Skeletal muscle tissue (tissue), 4 donors: Measurements from ENCODE around the gene IL12RB1. TPM values are rescaled to one million over a fixed set of nuclear protein-coding genes. Genes with fewer than 3 reads are reported as not detected.
A peak's percentile ranks its signal among the peaks of the same experiment; 100 is the strongest.

Experiments used
- H3K27ac ChIP-seq: one replicate; pipeline ENCODE4 v1.7.0; 2013; ENCODE audit warnings: mild to moderate bottlenecking, low read depth, low read length, inconsistent platforms
- H3K27me3 ChIP-seq, 3 donors: one replicate each; pipeline ENCODE4 v1.7.0; 2013; ENCODE audit warnings: low read length in 3 of 3; ENCODE audit not compliant: control insufficient read depth in 3 of 3, insufficient read depth in 3 of 3
- H3K36me3 ChIP-seq, 3 donors: one replicate each; pipeline ENCODE4 v1.7.0; 2013; ENCODE audit warnings: low read length in 3 of 3; ENCODE audit not compliant: control insufficient read depth in 3 of 3, insufficient read depth in 3 of 3
- H3K4me1 ChIP-seq, 3 donors: one replicate each; pipeline ENCODE4 v1.7.0; 2013; ENCODE audit warnings: low read length in 3 of 3, mild to moderate bottlenecking in 3 of 3; ENCODE audit not compliant: control insufficient read depth in 3 of 3, insufficient read depth in 3 of 3
- H3K4me3 ChIP-seq, 3 donors: one replicate each; pipeline ENCODE4 v1.7.0; 2013; ENCODE audit warnings: low read length in 3 of 3
- H3K9ac ChIP-seq, 3 donors: one replicate each; pipeline ENCODE4 v1.7.0; 2013; ENCODE audit warnings: low read length in 3 of 3, mild to moderate bottlenecking in 3 of 3, moderate library complexity in 2 of 3, low read depth in 1 of 3
- H3K9me3 ChIP-seq, 3 donors: one replicate each; pipeline ENCODE4 v1.7.0; 2013; ENCODE audit warnings: low read length in 3 of 3; ENCODE audit not compliant: control insufficient read depth in 3 of 3
- total RNA-seq: library from RNA; depleted of rRNA; stranded (reverse); fragments of >200 nt; gene quantifications from one replicate; pipeline ENCODE4 v1.2.3, GENCODE V29; 2014
- donor health status: Osteomylitis.

IL12RB1 gene
- total RNA-seq, 1 donor from 2014 or later = 0.52 TPM

GRCh38 chr19:18058208-18059009 lies 28.3 kb downstream of the IL12RB1 start:
- H3K4me1 ChIP-seq = peaks cover 6 to 14% (median 11%) of the 10 kb centered on the region in 3 donors
- H3K27ac ChIP-seq = peak overlapping the region; percentile 70
- H3K27me3 ChIP-seq = peaks cover 0 to under 1% (median 0%) of the 10 kb centered on the region in 3 donors
- H3K9ac ChIP-seq = peak overlapping the region; percentile 56 to 81 (median 65)
- H3K9me3 ChIP-seq = no peaks in the 10 kb centered on the region
- H3K4me3 ChIP-seq = peak overlapping the region in 2 of 3 donors; percentile 35 to 36
- H3K36me3 ChIP-seq = no peaks in the 10 kb centered on the region

- Histone ChIP-seq H3K36me3 (no peaks in the 10 kb centered on the region), H3K9me3 (no peaks in the 10 kb centered on the region), H3K9ac (peak overlapping the region in 2 of 3 donors; percentile 56 to 81), H3K27ac (peak overlapping the region; percentile 70), H3K27me3 (no peaks in the 10 kb centered on the region), H3K4me1 (peaks cover 6 to 14% (median 11%) of the 10 kb centered on the region in 3 donors), H3K4me3 (no peak overlapping the region)
Measured at GRCh38 chr19:18057557-18057956, 29.2 kb downstream of the IL12RB1 start.

- H3K9ac ChIP-seq = no peak overlapping the region
- peaks cover 15 to 20% (median 19%) of the 10 kb centered on the region in 3 donors for H3K4me1 ChIP-seq
- H3K27me3 ChIP-seq = no peaks in the 10 kb centered on the region
- H3K27ac ChIP-seq = no peak overlapping the region
- no peak overlapping the region for H3K4me3 ChIP-seq
- H3K36me3 ChIP-seq = no peaks in the 10 kb centered on the region
- no peaks in the 10 kb centered on the region for H3K9me3 ChIP-seq
Measured at GRCh38 chr19:18055967-18056366, 30.8 kb downstream of the IL12RB1 start.

- no peak overlapping the region for H3K27ac ChIP-seq
- H3K4me1 ChIP-seq = peaks cover 32 to 35% (median 34%) of the 10 kb centered on the region in 3 donors
- no peak overlapping the region for H3K4me3 ChIP-seq
- no peaks in the 10 kb centered on the region for H3K36me3 ChIP-seq
- H3K27me3 ChIP-seq = no peaks in the 10 kb centered on the region
- no peaks in the 10 kb centered on the region for H3K9me3 ChIP-seq
- H3K9ac ChIP-seq = no peak overlapping the region
Measured at GRCh38 chr19:18053576-18054219, 33.0 kb downstream of the IL12RB1 start.

GRCh38 chr19:18051887-18052286 lies 34.8 kb downstream of the IL12RB1 start:
- Histone ChIP-seq H3K27me3 (no peaks in the 10 kb centered on the region), H3K27ac (peak overlapping the region; percentile 12), H3K9me3 (no peaks in the 10 kb centered on the region), H3K4me1 (peaks cover 22 to 29% (median 25%) of the 10 kb centered on the region in 3 donors), H3K9ac (peak overlapping the region in 1 of 3 donors; percentile 60), H3K4me3 (peak overlapping the region in 2 of 3 donors; percentile 54 to 56), H3K36me3 (no peaks in the 10 kb centered on the region)

- no peaks in the 10 kb centered on the region for H3K9me3 ChIP-seq
- peaks cover 35 to 38% (median 37%) of the 10 kb centered on the region in 3 donors for H3K4me1 ChIP-seq
- peak overlapping the region; percentile 77 for H3K27ac ChIP-seq
- H3K36me3 ChIP-seq = no peaks in the 10 kb centered on the region
- H3K9ac ChIP-seq = peak overlapping the region in 2 of 3 donors; percentile 6 to 57
- no peaks in the 10 kb centered on the region for H3K27me3 ChIP-seq
- H3K4me3 ChIP-seq = no peak overlapping the region
Measured at GRCh38 chr19:18049385-18049784, 37.3 kb downstream of the IL12RB1 start.

GRCh38 chr19:18046059-18046718 lies 40.5 kb downstream of the IL12RB1 start:
- Histone ChIP-seq H3K27me3 (no peaks in the 10 kb centered on the region), H3K9me3 (no peaks in the 10 kb centered on the region), H3K36me3 (no peaks in the 10 kb centered on the region), H3K4me3 (no peak overlapping the region), H3K9ac (peak overlapping the region in 1 of 3 donors; percentile 14), H3K27ac (peak overlapping the region; percentile 58), H3K4me1 (peaks cover 31 to 32% (median 32%) of the 10 kb centered on the region in 3 donors)

- Histone ChIP-seq H3K9ac (peak overlapping the region; percentile 68 to 85 (median 74)), H3K4me1 (peaks cover 25 to 32% (median 29%) of the 10 kb centered on the region in 3 donors), H3K4me3 (peak overlapping the region; percentile 65 to 79 (median 74)), H3K27ac (peak overlapping the region; percentile 58), H3K27me3 (no peaks in the 10 kb centered on the region), H3K9me3 (no peaks in the 10 kb centered on the region), H3K36me3 (no peaks in the 10 kb centered on the region)
Measured at GRCh38 chr19:18045307-18046050, 41.3 kb downstream of the IL12RB1 start.

- peak overlapping the region; percentile 58 for H3K27ac ChIP-seq
- H3K9ac ChIP-seq = peak overlapping the region; percentile 68 to 85 (median 74)
- no peaks in the 10 kb centered on the region for H3K36me3 ChIP-seq
- no peaks in the 10 kb centered on the region for H3K27me3 ChIP-seq
- H3K9me3 ChIP-seq = no peaks in the 10 kb centered on the region
- peak overlapping the region; percentile 65 to 79 (median 74) for H3K4me3 ChIP-seq
- H3K4me1 ChIP-seq = peaks cover 19 to 29% (median 28%) of the 10 kb centered on the region in 3 donors
Measured at GRCh38 chr19:18044825-18045304, 41.9 kb downstream of the IL12RB1 start.
